Chondrocyte (in vitro differentiated cells): ENCODE measurements around the gene NMNAT2. TPM values are rescaled to one million over a fixed set of nuclear protein-coding genes. Genes with fewer than 3 reads are reported as not detected.

Experiments used
- DNase-seq: peaks from one replicate; pipeline ENCODE4 v3.0.0; 2021; ENCODE audit warnings: mixed read lengths, low spot score
- H3K27ac Mint-ChIP-seq: one replicate; pipeline ENCODE4 v1.8.0; 2021; ENCODE audit warnings: mild to moderate bottlenecking, moderate library complexity, mixed read lengths; ENCODE audit not compliant: unreplicated experiment
- H3K27me3 Mint-ChIP-seq: 2 replicates; pipeline ENCODE4 v1.8.0; 2021; ENCODE audit warnings: low read depth, mixed read lengths
- H3K36me3 Mint-ChIP-seq: 2 replicates; pipeline ENCODE4 v1.8.0; 2021; ENCODE audit warnings: low read depth, mixed read lengths
- H3K4me1 Mint-ChIP-seq: 2 replicates; pipeline ENCODE4 v1.8.0; 2021; ENCODE audit warnings: low read depth, mild to moderate bottlenecking, mixed read lengths
- H3K4me3 Mint-ChIP-seq: one replicate; pipeline ENCODE4 v1.8.0; 2021; ENCODE audit warnings: mild to moderate bottlenecking, moderate library complexity, mixed read lengths; ENCODE audit not compliant: unreplicated experiment
- H3K9me3 Mint-ChIP-seq: 2 replicates; pipeline ENCODE4 v1.8.0; 2021; ENCODE audit warnings: low read depth, mixed read lengths
- CTCF ChIP-seq: fragments of 200-600 bp; sonication (generic); IDR thresholded peaks from 2 replicates; pipeline ENCODE4 v1.5.0; 2021; ENCODE audit warnings: antibody characterized with exemption, mild to moderate bottlenecking, moderate library complexity
- total RNA-seq: library from RNA; stranded (reverse); gene quantifications from 3 replicates; pipeline ENCODE4 v1.2.1, GENCODE V29; 2021

Gene NMNAT2
- total RNA-seq, 1 donor from 2014 or later = 5.5 TPM

- H3K27me3 Mint-ChIP-seq = no peaks in the 10 kb centered on the region
- peaks cover 12% of the 10 kb centered on the region for H3K9me3 Mint-ChIP-seq
- no peak for TF ChIP-seq CTCF
- no peak overlapping the region for H3K27ac Mint-ChIP-seq
- peaks cover 7% of the 10 kb centered on the region for H3K36me3 Mint-ChIP-seq
- H3K4me1 Mint-ChIP-seq = peaks cover 48% of the 10 kb centered on the region
- H3K4me3 Mint-ChIP-seq = no peak overlapping the region
- no peak for DNase-seq
These were observed 170.7 kb downstream of the NMNAT2 start for GRCh38 chr1:183247484-183247883.

DNA sequence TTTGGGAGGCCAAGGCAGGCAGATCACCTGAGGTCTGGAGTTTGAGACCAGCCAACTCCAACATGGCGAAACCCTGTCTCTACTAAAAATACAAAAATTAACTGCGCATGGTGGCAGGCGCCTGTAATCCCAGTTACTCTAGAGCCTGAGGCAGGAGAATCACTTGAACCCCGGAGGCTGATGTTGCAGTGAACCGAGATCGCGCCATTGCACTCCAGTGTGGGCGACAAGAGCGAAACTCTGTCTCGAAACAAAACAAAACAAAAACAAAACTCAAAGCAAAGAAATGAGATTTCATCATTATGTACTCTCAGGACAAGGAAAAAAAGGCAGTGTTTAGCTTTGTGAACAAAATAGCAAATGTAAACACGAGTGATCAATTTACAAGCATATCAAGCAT lies 171.1 kb downstream of the NMNAT2 start:
- Mint-ChIP-seq H3K9me3 (peaks cover 12% of the 10 kb centered on the region), H3K4me3 (no peak overlapping the region), H3K36me3 (peaks cover 7% of the 10 kb centered on the region), H3K27ac (no peak overlapping the region), H3K27me3 (no peaks in the 10 kb centered on the region), H3K4me1 (peaks cover 50% of the 10 kb centered on the region)
- no peak for DNase-seq
- TF ChIP-seq CTCF = no peak

DNA sequence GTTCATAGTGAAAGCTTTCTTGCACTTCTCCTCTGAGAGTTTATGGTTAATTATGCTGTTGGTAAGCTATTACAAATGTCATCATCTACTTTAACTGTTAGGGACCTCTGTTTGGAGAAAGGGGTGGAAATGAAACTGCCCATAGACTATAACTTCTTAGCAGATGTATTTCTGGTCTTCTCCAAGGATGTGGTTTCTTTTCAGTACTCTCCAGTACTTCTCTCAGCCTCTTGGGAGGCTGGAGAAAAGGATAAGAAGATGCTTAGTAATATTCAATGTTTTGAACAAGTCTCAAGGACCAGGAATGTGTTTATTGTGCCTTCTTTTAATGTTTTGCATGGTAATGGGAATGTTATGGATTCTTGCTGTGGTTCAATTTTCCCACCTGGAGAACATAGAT lies 171.7 kb downstream of the NMNAT2 start:
- Mint-ChIP-seq H3K9me3 (peaks cover 12% of the 10 kb centered on the region), H3K27ac (no peak overlapping the region), H3K4me3 (no peak overlapping the region), H3K36me3 (peaks cover 7% of the 10 kb centered on the region), H3K4me1 (peaks cover 57% of the 10 kb centered on the region), H3K27me3 (no peaks in the 10 kb centered on the region)
- no peak for TF ChIP-seq CTCF
- DNase-seq = no peak

DNA sequence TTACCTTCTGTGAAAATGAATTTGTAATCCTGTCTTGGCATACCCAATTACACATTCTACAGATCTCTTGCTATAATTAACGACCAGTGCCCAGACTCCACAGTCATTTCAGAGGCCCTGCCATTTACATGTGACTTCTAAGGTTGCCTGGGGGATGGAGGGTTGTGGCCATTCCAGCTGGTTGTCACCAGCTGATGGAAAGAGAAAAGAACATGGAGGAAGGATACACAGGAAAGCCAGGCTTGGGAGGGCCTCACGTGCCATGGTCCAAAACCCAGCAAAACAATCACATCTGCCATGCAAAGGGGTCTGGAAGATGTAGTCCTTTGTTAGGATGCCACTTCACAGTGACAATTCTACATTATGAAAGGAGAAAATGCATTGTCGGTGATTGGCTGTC lies 172.8 kb downstream of the NMNAT2 start:
- no peak overlapping the region for H3K4me3 Mint-ChIP-seq

DNA sequence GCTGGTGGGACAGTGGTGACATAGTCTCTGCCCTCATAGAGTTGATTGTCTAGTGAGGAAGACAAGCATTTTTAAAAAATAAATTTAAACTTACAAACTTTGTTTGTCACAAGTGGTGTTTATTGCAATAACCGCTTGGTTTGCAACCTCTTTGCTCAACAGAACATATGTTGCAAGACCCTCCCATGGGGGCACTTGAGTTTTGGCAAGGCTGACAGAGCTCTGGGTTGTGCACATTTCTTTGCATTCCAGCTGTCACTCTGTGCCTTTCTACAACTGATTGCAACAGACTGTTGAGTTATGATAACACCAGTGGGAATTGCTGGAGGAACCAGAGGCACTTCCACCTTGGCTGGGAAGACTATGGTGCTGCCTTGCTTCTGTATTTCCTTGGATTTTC lies 173.7 kb downstream of the NMNAT2 start:
- peaks cover 3% of the 10 kb centered on the region for H3K36me3 Mint-ChIP-seq
- no peak for TF ChIP-seq CTCF
- H3K9me3 Mint-ChIP-seq = peaks cover 4% of the 10 kb centered on the region
- no peaks in the 10 kb centered on the region for H3K27me3 Mint-ChIP-seq
- H3K4me1 Mint-ChIP-seq = peaks cover 64% of the 10 kb centered on the region
- peak overlapping the region; percentile 73 for H3K27ac Mint-ChIP-seq
- DNase-seq = no peak
- no peak overlapping the region for H3K4me3 Mint-ChIP-seq

More for the DNA sequence above, 172.8 kb downstream of the NMNAT2 start:
- peaks cover 64% of the 10 kb centered on the region for H3K4me1 Mint-ChIP-seq
- peak overlapping the region; percentile 4 for H3K27ac Mint-ChIP-seq
- DNase-seq = no peak
- H3K27me3 Mint-ChIP-seq = no peaks in the 10 kb centered on the region
- H3K36me3 Mint-ChIP-seq = peaks cover 7% of the 10 kb centered on the region
- no peak for TF ChIP-seq CTCF
- H3K9me3 Mint-ChIP-seq = peaks cover 12% of the 10 kb centered on the region
